GM19438 (cell line): Measurements from ENCODE around the gene APPL1.

Experiments
- ATAC-seq: cut with Tn5 transposase; IDR thresholded peaks from one replicate; pipeline ENCODE4 v1.9.1; 2021; ENCODE audit warnings: low read depth; ENCODE audit not compliant: unreplicated experiment

Gene APPL1, protein sequence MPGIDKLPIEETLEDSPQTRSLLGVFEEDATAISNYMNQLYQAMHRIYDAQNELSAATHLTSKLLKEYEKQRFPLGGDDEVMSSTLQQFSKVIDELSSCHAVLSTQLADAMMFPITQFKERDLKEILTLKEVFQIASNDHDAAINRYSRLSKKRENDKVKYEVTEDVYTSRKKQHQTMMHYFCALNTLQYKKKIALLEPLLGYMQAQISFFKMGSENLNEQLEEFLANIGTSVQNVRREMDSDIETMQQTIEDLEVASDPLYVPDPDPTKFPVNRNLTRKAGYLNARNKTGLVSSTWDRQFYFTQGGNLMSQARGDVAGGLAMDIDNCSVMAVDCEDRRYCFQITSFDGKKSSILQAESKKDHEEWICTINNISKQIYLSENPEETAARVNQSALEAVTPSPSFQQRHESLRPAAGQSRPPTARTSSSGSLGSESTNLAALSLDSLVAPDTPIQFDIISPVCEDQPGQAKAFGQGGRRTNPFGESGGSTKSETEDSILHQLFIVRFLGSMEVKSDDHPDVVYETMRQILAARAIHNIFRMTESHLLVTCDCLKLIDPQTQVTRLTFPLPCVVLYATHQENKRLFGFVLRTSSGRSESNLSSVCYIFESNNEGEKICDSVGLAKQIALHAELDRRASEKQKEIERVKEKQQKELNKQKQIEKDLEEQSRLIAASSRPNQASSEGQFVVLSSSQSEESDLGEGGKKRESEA

DNA sequence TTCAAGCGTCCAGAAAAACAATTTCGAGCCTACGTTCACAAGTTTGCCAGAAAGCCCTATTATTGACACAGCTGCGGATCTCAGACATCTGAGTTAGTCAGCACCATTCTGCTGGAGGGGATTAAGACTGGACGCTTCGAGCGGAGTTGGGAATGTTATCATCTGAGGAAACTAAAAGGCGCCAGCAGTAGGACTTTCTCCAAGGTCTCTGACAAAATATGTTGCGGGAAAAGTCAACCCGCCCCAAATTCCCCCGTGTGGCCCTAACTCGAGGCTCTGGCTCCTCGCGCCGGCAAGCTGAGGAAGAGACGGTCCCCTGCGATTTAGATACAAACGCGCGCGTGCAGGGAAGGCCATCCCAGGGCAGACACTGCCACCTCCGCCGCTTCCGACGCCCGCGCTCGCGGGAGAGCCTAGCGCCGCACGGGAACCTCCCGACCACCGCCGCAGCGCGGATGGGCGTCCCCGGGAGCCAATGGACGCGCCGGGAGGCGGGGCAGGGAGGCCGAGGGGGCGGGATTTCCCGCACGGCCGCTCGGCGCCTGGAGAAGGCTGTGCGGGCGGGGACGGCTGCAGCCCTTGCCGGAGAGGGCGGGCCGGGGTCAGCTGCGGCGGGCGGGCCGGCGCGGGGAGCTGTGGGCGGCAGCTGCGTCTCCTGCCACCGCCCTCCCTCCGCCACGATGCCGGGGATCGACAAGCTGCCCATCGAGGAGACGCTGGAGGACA lies at the start of gene APPL1:
Gene APPL1 (plus strand): TSS at position 526 of the 726 bp plus-strand sequence. CDS start 155 bp downstream, at position 681.
- peak; percentile 87 for ATAC-seq

DNA sequence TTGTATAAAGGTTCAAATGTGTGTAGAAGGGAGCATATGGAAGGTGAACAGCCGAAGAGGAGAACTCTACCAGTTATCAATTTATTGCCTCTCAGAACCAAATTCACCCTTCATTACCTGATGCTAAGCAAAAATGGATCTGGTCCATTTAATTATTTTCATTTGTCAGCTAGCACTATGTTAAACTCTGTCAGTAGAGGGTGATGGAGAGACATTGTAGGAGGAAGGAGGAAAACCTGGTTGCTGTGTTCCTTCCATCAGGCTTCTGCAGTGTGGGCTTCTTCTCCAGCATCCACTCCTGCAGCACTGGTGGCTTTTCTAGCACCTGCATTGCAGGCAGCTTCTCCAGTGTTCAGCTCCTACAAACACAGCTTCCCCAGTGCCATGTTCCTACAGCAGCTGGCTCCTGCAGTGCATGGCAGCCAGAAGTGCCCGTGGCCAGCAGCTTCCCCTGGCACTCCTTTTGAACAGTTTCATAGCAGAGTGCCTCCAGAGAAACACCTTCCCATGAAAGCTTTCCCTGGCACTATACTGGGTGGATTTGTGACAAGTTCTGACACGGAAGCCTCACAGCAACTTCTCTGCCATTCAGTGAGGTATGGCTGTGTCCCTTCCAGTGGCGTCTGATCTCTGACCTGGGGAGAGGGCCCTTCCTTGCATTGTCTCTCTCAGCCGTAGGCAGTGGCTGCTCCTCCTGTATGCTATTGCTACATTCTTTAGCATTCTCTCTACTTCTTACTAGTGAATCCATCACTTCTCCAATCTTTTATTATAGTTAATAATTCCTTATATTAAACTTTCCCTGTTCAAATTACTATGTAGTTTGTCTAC lies 47.7 kb upstream of the APPL1 start:
- no peak for ATAC-seq

DNA sequence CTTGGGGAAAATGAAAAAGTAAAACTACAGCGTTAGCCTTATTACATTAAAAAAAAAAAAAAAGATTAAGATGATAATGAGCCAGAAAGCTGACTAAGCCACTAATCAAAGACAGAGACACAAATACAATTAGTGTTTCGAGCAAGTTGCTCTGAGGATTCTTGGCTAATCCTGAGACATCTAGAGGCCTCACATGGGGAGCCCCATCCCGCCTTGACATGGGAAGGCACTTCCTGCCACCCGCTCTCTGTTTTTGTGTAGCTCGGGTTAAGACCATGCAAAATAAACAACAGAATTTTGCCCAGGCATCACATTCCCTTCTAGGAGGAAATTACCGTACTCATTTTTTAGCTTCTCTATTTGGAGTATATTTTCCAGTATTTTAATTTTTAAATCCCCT lies 43.0 kb upstream of the APPL1 start:
- no peak for ATAC-seq

DNA sequence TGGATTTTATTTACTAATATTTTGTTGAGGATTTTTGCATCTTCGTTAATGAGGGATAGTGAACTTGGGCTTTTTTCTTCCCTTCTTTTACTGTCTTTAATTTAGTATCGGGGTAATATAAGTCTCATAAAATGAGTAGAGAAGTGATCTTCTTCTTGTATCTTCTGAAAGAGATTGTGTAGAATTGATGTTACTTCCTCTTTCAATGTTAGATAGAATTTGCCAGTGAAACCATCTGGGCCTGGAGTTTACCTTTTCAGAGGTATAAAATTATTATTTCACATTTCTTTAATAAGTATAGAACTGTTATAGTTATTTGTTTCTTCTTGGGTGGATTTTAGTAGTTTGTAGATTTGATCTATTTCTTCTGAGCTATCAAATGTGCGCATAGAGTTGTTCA lies 35.5 kb upstream of the APPL1 start:
- ATAC-seq: no peak

DNA sequence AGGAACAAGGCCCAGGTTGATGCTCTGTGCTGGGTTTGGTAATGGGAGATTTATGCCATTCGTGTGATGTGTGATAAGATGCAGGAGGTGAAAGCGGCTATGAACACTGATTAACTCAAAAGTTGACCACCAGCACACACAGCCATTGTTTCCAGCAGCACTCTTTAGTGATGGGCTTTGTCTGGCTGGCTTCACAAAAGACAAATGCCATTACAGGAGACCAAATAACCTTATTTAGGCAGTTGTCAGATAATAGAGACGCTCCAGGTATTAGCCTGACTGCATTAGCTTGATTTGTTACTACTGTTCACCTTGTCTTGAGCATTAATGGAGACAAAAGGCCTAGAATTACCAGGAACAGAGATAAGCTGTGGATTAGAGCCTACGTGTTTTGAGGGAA lies 32.9 kb upstream of the APPL1 start:
- ATAC-seq: no peak

DNA sequence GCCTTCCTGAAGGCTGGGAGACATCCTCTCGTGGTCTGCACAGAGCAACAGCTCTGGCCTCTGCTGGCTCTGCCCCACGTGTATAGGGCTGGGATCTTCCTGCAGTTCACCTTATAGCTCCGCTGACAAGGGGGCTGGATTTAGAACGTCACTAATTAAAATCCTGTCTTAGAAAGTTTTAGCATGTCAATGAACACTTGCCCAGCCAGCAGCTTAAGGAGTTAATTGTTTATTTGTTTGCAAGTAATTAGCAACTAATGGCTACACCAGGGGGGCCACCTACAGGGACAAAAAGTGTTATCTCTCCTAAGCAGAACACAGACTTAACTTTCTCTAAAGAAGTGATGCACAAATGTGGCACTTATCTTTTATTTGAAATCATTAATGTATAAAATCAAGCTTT lies 27.6 kb upstream of the APPL1 start, which contains the start of gene HESX1:
Gene HESX1 (minus strand): TSS at position 84 of the 403 bp plus-strand sequence. CDS start 60 bp downstream, at position 24.
- no peak for ATAC-seq

DNA sequence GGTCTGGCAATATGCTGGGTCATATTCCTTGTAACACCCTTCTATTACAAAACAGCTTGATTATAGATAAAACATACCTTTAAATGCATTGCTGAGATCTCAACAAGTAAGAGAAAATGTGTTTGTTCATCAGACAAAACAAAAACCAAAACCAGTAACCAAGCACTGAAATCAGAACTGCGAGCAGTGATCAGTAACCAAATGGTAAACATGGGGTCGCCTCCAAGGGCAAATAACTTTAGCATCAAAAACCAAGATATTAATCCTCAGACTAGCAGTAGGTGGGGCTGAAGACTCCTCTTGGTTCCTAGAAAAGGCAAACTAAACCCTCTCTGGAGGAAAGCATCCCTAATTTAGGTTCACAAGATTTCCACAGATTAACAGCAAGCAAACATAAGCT lies 21.1 kb upstream of the APPL1 start:
- no peak for ATAC-seq

DNA sequence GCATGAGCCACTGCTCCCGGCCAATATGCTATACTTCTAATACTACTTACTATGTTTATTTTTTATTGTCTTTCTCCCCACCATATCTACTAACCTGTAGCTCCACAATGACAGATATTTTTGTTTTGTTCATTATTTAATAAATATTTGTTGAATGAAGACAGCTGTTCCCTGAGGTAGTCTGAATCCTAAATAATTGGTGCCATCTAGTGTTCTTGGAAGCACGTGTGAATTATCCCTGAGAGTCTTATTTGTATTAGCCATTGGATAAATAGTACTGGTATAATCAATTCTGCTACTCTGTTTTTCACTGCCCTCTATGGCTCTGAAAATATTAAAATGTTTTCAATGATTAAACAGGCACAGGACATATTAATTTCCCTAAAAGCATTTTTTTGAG lies 5.6 kb upstream of the APPL1 start:
- ATAC-seq: no peak

DNA sequence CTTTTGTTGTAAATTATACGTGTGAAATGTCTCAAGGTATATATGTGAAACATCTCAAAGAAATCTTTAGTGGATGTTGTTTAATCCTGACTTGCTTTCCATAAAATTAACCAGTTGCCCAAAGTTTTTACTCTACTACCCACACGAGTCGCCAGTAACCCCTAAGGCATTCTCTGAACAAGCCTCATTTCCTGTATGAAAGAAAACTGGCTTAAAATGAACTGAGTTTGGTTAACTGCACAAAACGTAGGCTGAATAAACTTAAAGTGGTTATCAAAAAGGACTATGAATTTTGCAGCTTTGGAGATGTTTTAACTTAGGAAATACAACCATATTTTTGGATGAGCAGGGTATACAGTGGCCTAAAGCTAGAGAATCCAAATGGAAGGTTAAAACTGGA lies 2.7 kb upstream of the APPL1 start:
- ATAC-seq: no peak

DNA sequence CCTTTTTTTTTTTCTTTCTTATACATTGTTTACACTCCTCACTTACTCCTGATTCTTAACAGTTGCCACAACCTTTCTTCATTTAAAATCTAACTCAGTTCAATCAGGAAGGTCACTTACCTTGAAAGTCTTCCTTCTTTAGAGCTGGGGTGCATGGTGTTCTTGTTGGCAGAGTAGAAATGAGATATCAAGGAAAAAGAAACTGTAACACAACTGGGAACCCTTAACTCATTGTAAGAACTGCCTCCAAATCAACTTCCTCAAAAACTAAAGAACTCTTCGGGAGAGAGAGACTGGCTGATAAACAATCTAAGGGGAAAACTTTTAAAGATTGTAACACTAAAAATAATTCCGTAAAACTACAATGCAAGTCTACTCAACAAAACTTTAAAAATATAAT lies 1.4 kb upstream of the APPL1 start:
- no peak for ATAC-seq

DNA sequence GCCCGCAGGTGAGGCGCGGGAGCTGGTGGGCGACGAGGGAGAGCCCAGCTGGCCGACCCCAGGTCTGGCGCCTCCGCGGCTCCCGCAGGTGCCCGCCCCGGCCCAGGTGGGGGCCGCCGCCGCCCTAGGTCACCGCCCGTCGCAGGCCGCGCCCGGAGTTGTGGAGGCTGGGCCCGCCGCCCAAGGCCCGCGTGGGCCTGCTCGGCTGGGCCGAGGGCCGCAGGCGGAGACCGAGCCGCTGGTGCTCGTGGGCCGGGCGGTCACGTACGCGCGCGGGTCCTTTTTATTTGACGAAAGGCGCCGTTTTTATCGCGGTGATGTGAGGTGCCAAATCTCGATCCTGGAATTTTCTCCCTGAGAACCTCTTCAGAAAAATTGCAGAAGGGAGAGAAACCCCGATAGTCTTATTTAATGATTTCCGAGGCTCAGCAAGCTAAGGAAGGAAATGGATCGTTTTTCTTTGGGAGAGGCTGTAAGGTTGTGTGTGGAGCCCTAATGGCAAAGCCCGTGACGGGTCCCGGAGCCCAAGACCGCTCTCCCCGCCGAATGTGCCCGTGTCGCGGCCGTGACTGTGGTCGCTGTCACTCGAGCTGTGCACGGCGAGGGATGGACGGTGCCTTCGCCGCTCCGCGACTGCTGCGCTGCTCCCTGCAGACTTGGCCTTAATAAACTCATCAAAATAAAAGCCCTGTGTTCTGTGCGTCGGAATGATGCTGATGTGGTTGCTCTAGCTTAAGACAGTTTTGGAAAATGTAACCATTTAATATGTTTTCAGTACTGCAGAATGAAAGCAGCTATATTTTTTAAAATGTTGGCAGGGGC lies 612 bp downstream of the APPL1 start:
- ATAC-seq: peak; percentile 48

DNA sequence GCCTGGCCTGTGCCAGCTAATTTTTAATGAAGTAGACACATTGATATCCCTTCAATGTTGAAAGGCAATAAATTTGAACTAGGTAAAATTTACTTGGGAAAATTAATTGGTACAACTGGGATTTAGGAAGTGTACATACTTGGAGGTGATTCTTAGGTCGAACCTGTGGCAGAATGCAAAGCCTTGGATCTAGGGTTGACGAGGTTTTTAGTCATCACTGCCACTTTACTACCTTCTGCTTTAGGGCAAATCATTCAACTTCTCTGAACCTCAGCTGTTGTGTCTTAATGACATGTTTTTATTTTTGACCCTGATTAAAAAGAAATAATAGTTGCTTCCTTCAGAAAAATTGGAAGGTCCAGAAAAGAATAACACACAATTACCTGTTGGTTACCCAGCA lies 2.5 kb downstream of the APPL1 start:
- no peak for ATAC-seq

DNA sequence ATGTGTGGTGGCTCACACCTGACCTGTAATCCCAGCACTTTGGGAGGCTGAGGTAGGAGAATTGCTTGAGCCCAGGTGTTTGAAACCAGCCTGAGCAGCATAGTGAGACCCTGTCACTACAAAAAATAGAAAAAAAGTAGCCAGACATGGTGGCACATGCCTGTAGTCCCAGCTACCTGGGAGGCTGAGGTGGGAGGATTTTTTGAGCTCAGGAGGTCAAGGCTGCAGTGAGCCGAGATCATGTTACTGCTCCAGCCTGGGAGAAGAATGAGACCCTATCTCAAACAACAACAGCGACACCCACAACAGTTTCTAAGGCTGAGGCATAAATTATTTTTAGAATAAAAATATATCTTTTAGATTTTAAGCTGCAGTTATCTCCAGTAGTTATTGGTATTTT lies 6.3 kb downstream of the APPL1 start:
- no peak for ATAC-seq

DNA sequence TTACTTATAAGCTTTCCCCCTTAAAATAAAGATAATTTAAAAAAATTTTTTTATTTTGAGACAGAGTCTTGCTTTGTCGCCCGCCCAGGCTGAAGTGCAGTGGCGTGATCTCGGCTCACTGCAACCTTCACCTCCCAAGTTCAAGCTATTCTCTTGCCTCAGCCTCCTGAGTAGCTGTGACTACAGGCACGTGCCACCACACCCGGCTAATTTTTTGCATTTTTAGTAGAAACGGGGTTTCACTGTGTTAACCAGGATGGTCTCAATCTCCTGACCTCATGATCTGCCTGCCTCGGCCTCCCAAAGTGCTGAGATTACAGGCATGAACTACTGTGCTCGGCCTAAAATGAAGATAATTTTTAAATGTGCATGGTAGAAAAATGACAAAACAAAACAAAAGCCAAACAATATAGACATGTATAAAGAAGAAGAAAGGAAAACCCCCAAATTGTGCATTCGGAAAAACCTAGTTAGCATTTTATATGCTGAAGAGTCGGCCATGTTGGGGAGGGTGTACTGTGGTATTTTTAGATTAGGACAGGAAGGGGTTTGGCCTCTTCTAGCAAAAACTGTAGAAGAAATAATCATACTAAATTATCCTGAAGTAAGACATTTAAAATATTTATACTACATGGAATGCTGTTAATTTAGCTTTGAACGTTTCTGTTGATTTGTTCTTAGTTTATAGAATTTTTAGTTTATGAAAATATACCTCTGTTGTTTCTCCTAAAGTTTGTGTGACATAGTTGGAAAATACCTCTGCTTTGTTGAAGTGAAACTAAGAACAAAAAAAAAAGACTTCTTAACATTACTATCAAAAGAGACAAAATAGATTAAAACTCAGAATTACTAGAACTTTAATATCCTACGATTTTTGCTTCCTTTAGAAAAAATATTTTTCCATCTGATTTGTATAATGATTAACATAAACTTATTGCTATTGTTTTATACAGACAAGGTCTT lies 7.4 kb downstream of the APPL1 start:
- no peak for ATAC-seq

DNA sequence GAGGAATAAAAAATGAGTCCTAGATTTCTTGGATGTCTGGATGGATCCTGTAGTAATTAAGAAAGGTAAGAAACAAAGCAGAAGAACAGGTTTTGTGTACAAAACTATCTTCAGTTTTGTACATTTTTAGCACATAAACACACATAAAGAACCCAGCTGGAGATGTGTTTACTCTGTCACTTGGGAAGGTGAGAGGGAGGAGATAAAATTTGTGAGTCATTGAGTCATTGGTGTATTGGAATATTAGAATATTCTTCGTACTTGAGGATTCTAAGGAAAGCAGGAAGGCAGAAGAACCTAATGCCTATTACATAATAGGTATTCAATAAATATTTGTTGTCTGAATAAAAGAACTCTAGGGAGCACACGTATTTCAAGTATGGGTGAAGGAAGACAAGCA lies 17.4 kb downstream of the APPL1 start:
- ATAC-seq: no peak

DNA sequence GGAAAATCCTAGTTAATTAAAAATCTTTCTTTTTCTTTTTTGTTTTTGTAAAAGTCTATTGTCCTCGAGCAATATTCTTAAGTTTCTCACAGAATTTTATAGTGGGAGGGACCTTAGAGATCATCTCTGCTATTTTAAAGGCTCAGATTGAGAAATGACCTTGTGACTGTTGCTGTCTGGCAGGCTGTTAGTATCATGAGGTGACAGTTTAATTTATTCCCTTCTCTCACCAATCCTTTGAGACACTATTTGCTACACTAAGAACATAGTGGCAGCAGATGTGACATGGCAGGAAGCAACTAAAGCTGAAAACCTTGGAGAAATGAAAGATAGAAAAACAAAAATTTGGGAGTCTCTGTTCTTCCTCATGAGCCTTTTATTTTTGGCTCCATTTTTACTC lies 24.9 kb downstream of the APPL1 start:
- no peak for ATAC-seq

DNA sequence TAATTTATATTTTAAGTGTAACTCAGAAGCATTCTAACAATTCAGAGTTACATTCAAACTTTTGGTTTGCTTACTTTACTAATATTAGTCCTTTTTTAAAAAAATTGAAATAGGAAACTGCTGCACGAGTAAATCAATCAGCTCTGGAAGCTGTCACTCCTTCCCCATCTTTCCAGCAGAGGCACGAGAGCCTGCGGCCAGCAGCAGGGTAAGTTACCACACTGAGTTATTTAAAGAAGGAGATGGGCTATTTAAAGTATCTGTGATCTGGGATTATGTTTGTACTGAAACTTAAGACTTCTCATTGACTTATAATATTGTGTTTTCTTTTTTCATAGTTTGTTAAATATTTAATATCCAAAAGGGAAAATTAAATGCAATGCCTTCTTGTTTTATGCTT lies 29.3 kb downstream of the APPL1 start:
- ATAC-seq: no peak

DNA sequence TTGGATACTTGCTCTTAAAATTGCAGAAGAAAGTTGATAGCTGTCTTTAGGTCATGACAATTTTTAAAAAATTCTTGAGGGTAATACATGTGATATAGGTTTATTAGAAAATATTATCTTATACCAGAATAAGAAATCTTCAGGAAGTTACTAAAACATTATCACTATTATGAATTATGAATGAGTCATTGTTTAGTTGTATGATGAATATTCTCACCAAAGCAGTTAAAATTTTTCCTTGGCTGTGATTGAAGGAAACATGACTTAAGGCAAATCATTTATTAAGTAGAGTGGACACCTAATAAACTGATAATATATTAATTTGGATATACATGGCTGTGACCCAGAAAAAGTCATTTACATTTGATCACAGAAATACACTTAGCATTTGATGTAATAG lies 30.1 kb downstream of the APPL1 start:
- no peak for ATAC-seq

DNA sequence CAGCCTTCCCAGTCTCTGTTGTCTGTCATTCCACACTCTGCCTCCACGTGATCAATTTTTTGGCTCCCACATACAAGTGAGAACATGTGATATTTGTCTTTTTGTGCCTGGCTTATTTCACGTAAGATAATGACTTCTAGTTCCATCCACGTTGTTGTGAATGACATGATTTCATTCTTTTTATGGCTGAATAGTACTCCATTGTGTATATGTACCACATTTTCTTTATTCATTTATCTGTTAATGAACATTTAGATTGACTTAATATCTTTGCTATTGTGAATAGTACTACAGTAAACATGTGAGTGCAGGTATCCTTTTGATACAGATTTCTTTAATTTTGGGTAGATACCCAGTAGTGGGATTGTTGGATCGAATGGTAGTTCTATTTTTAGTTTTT lies 33.6 kb downstream of the APPL1 start:
- ATAC-seq: no peak
